Measurements from ENCODE around the gene PTPN14. TPM values are rescaled to one million over a fixed set of nuclear protein-coding genes. Genes with fewer than 3 reads are reported as not detected.

PTPN14 gene
- total RNA-seq, 5 donors from 2014 or later (not counting 1 experiment from before 2014, with no cell fraction given), result 0.02 to 0.36 (median 0.29) TPM

DNA sequence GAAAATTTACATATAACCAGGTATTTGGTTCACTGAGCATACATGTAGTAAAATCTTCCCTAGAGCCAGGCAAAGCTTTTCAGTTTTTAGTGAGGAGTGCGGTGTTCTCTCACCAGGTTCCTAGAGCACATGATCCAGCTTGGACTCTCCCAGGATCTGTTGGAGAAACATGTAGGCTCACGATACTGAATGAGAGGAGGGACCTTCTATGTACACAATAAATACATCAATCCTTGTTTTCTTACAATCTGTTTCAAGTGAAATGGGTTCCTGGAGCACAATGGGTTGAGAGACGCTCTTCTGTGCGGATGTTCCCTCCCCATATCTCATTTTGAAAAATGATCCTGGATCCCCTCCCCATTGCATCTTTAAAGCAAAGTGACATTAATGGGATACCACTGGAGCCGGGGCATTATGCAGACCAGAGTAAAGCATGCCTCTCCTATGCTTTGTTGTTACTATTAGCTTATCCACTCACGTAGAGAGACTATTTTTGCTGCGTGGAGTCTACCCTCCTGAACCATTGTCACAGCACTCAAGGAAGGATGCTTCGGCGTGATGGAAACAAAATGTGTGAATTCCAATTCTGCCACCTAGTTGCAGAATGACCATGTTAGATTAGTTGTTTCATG is 251.1 kb downstream of the PTPN14 start:
- no peaks in the 10 kb centered on the region for H3K27me3 Mint-ChIP-seq
- H3K4me3 Mint-ChIP-seq, result no peak overlapping the region
- no peak overlapping the region for H3K4me3 ChIP-seq (ENCODE audit: control insufficient read depth in 1 of 2, extremely low read depth in 1 of 2, low read length in 1 of 2)
- no peaks in the 10 kb centered on the region for H3K27me3 ChIP-seq (replicated peaks in 1 of 2; ENCODE audit: control insufficient read depth in 2 of 2, extremely low read depth in 1 of 2, insufficient read depth in 2 of 2, low read length in 1 of 2)
- 100% methylated on average over 3 of the region's 9 CpGs for WGBS (ENCODE audit: insufficient coverage)
- ATAC-seq (replicated peaks in 1 of 4) (no peak), DNase-seq (no peak)
- POLR2A ChIA-PET, result no interaction called here
- CTCF ChIA-PET, result interaction anchor here in 1 of 2 donors (0.7 kb wide), 1 partner anchor 32 kb away, joined by 3 read pairs; no protein-coding TSS in a partner anchor
- H3K27ac ChIP-seq (ENCODE audit: low read length), result no peak overlapping the region
- peaks cover 2 to 3% of the 10 kb centered on the region in 2 donors for H3K36me3 ChIP-seq (ENCODE audit: control insufficient read depth in 2 of 2, extremely low read depth in 1 of 2, insufficient read depth in 1 of 2, low read length in 1 of 2)
- no peaks in the 10 kb centered on the region for H3K9me3 Mint-ChIP-seq
- peaks cover 20% of the 10 kb centered on the region for H3K36me3 Mint-ChIP-seq
- peaks cover 33 to 53% (median 52%) of the 10 kb centered on the region in 3 donors for H3K4me1 Mint-ChIP-seq
- no peaks in the 10 kb centered on the region for H3K9me3 ChIP-seq
- H3K4me1 ChIP-seq (ENCODE audit: control insufficient read depth in 1 of 2, extremely low read depth in 1 of 2, insufficient read depth in 2 of 2, low read length in 2 of 2), result peaks cover 3% of the 10 kb centered on the region in 2 experiments
- no peak overlapping the region for H3K27ac Mint-ChIP-seq

Other genes with a start within 250 kb of the PTPN14 start
- 1 to 10 TPM; 3.1 to 6.7 (median 4.1) TPM for gene CENPF, start 51.6 kb upstream of the PTPN14 start, total RNA-seq